Neural crest cell (in vitro differentiated cells): Measurements from ENCODE around the gene SDK1. TPM values are rescaled to one million over a fixed set of nuclear protein-coding genes. Genes with fewer than 3 reads are reported as not detected.
A peak's percentile ranks its signal among the peaks of the same experiment; 100 is the strongest.

ENCODE experiments used
- DNase-seq: peaks from one replicate; pipeline ENCODE4 v3.0.0; 2021; ENCODE audit warnings: low read depth, mixed read lengths, low spot score
- H3K27ac Mint-ChIP-seq: one replicate; pipeline ENCODE4 v1.8.0; 2021; ENCODE audit warnings: mild to moderate bottlenecking, mixed read lengths; ENCODE audit not compliant: unreplicated experiment
- H3K27me3 Mint-ChIP-seq: 2 replicates; pipeline ENCODE4 v1.8.0; 2021; ENCODE audit warnings: low read depth, mild to moderate bottlenecking, mixed read lengths
- H3K36me3 Mint-ChIP-seq: 2 replicates; pipeline ENCODE4 v1.8.0; 2021; ENCODE audit warnings: low read depth, mild to moderate bottlenecking, mixed read lengths
- H3K4me1 Mint-ChIP-seq: 2 replicates; pipeline ENCODE4 v1.8.0; 2021; ENCODE audit warnings: mixed read lengths
- H3K4me3 Mint-ChIP-seq: one replicate; pipeline ENCODE4 v1.8.0; 2021; ENCODE audit warnings: mild to moderate bottlenecking, mixed read lengths
- H3K9me3 Mint-ChIP-seq: 2 replicates; pipeline ENCODE4 v1.8.0; 2021; ENCODE audit warnings: mixed read lengths
- total RNA-seq: library from RNA; stranded (reverse); gene quantifications from 2 replicates; pipeline ENCODE4 v1.2.1, GENCODE V29; 2021
- TF ChIP-seq, protein P1 (sequence below): fragments of 200-600 bp; sonication (generic); conservative IDR thresholded peaks from 2 replicates; pipeline ENCODE4 v1.5.0; 2021; ENCODE audit warnings: antibody characterized with exemption, mild to moderate bottlenecking

The SDK1 gene
- total RNA-seq, 1 donor from 2014 or later, result 11.6 TPM

DNA sequence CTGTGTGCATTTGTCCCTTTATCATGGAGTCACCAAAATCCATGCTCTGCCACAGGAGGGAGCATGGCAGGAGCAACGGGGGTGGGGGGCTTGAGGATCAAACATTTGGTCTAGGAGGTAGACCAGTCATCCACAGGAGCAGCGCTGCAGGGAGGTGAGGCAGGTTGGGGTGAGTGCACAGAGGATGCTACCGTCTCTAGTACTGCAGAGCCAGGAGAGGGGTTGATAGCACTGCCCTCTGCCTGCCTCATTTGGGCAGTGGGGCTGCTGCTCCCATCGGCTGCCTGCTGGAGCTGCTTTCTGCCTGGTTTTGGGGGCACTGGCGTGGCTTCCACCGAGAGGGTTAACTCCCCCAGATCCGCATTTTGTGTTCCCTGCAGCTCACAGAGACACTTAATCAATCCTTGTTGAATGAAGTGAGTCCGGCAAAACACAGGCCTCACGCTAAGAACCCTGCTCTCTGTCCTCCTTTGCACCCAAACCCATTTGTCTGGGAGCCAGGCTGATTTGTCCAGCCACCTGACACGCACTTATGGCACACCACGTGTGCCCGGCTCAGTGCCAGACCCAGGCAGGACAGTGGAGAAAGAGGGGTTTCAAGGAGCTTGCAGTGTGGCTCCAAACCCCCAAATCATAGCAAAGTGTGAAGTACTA is 854.0 kb downstream of the SDK1 start:
- DNase-seq, result no peak
- Mint-ChIP-seq H3K36me3 (no peaks in the 10 kb centered on the region), H3K27ac (peak overlapping the region; percentile 84), H3K9me3 (no peaks in the 10 kb centered on the region), H3K4me1 (peaks cover 20% of the 10 kb centered on the region), H3K27me3 (no peaks in the 10 kb centered on the region), H3K4me3 (no peak overlapping the region)
- TF ChIP-seq, protein P1, sequence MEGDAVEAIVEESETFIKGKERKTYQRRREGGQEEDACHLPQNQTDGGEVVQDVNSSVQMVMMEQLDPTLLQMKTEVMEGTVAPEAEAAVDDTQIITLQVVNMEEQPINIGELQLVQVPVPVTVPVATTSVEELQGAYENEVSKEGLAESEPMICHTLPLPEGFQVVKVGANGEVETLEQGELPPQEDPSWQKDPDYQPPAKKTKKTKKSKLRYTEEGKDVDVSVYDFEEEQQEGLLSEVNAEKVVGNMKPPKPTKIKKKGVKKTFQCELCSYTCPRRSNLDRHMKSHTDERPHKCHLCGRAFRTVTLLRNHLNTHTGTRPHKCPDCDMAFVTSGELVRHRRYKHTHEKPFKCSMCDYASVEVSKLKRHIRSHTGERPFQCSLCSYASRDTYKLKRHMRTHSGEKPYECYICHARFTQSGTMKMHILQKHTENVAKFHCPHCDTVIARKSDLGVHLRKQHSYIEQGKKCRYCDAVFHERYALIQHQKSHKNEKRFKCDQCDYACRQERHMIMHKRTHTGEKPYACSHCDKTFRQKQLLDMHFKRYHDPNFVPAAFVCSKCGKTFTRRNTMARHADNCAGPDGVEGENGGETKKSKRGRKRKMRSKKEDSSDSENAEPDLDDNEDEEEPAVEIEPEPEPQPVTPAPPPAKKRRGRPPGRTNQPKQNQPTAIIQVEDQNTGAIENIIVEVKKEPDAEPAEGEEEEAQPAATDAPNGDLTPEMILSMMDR, result no peak

DNA sequence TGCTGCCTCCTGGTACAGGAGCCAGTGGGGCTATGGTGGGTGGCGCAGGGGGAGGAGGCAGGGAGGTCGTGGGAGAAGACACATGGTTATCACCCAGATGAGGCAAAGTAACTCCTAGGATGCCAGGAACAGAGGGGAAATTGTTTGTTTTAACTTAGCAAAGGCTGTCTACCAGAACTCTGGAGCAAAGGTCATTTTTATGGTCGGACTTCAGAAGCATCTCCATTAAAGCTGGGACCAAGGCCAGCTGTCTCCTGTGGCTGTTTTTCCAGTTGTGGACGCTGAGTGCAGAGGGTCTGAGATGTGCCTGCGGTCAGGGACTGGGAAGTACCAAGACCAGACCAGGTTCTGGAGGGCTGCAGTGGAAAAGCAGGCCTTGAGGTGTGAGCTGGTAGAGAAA is 855.1 kb downstream of the SDK1 start:
- H3K9me3 Mint-ChIP-seq, result no peaks in the 10 kb centered on the region
- H3K36me3 Mint-ChIP-seq, result peaks cover 3% of the 10 kb centered on the region
- no peak for DNase-seq

DNA sequence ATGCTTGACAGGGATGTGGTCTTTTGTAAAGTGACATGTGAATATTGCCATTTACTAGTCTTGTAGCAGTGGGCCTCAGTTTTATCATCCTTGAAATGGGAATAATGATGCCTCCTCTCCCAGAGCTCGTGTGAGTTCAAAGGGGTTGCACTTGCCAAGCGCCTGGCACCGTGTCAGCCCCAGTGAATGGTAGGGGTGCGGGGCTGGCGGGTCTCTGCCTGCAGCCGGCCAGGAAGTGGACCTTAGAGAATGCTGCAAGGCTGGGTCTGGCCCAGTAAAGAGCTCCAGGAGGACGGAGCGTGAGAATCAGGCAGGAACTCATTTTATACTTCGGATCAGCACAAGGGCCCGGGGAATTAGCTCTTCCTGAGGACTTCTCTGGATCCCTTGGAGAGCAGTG is 856.6 kb downstream of the SDK1 start:
- TF ChIP-seq, protein P1, result no peak
- H3K4me3 Mint-ChIP-seq, result no peak overlapping the region
- H3K4me1 Mint-ChIP-seq, result peaks cover 32% of the 10 kb centered on the region
- H3K36me3 Mint-ChIP-seq, result peaks cover 3% of the 10 kb centered on the region
- H3K27ac Mint-ChIP-seq, result no peak overlapping the region
- H3K9me3 Mint-ChIP-seq, result no peaks in the 10 kb centered on the region
- no peaks in the 10 kb centered on the region for H3K27me3 Mint-ChIP-seq
- no peak for DNase-seq

More for the DNA sequence above, 855.1 kb downstream of the SDK1 start:
- H3K4me1 Mint-ChIP-seq, result peaks cover 32% of the 10 kb centered on the region
- H3K27me3 Mint-ChIP-seq, result no peaks in the 10 kb centered on the region
- no peak overlapping the region for H3K27ac Mint-ChIP-seq
- no peak overlapping the region for H3K4me3 Mint-ChIP-seq
- TF ChIP-seq, protein P1, result no peak

DNA sequence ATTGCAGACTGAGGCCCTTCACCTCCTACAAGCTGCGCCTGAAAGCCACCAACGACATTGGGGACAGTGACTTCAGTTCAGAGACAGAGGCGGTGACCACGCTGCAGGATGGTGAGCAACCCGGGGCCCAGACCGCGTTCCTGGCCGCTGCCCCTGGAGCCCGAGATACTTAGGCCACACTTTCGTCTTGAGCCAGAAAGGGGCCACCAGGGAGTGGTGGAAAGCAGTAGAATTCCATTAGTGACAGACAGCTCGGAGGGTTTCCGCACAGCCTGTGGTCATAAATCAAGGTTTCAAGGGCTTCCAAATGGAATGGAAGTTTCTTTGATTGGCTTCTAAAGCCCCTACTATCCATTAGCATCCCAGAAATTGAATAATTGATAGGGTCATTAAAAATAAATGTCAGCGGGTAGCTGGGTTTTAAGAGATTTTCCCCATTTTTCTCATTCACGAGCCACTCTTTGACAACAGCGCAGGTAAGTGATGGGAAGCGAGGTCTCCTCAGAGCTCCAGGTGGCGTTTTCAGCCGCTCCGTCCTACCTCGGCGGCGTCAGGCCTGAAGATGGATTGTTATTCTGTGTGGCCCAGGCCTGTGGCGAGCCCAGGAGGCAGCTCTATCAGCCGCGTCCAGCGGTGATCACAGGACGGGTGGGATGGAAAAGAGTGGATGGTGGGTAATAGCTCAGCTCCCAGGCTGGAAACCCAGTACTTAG is 857.5 kb downstream of the SDK1 start:
- Mint-ChIP-seq H3K27ac (peak overlapping the region; percentile 78), H3K4me1 (peaks cover 32% of the 10 kb centered on the region), H3K27me3 (no peaks in the 10 kb centered on the region), H3K36me3 (peaks cover 3% of the 10 kb centered on the region), H3K9me3 (no peaks in the 10 kb centered on the region), H3K4me3 (no peak overlapping the region)
- no peak for DNase-seq
- TF ChIP-seq, protein P1, result no peak

DNA sequence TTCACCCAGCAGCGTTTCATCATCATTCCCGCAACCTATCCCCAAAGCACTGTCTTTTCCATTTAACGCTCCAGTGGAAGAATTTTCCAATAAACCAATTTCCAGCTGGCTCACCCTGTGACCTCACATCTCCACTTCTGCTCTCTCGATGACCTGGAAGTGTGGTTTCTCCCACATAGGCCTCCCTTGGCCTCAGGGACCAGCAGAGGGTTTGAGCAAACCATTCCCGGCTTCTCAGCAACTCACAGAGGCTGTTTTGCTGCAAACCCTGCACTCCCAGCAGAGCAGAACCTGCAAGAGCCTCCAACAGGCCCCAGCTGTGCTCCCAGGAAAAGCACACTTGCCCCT is 858.1 kb downstream of the SDK1 start:
- Mint-ChIP-seq H3K4me3 (no peak overlapping the region), H3K9me3 (no peaks in the 10 kb centered on the region), H3K4me1 (peaks cover 32% of the 10 kb centered on the region), H3K27ac (no peak overlapping the region), H3K36me3 (peaks cover 3% of the 10 kb centered on the region), H3K27me3 (no peaks in the 10 kb centered on the region)
- no peak for DNase-seq
- TF ChIP-seq, protein P1, result no peak
